WTC11 (cell line): ENCODE measurements around the gene RPS25. TPM values are rescaled to one million over a fixed set of nuclear protein-coding genes. Genes with fewer than 3 reads are reported as not detected.

ENCODE experiments used
- ATAC-seq: fragments of 200-7000 bp; cut with Tn5 transposase; 2 replicates; pipeline ENCODE4 v1.10.0; 2021; ENCODE audit warnings: mild to moderate bottlenecking, moderate library complexity
- CTCF ChIA-PET: fragments of 300-600 bp; sonication (Branson Sonifier 250); formaldehyde crosslinking; loops from one replicate; lab custom pipeline; 2021; ENCODE audit warnings: antibody characterized with exemption; lab: Charles Lee
- POLR2A ChIA-PET: fragments of 350-600 bp; sonication (Branson Sonifier 250); formaldehyde crosslinking; loops from one replicate; lab custom pipeline; 2021; ENCODE audit warnings: antibody characterized with exemption; lab: Charles Lee
- DNase-seq: peaks from one replicate; pipeline ENCODE4 v3.0.0; 2021; ENCODE audit warnings: low spot score
- H3K27ac Mint-ChIP-seq: 2 replicates; pipeline ENCODE4 v1.8.0; 2021; ENCODE audit warnings: mixed read lengths
- H3K27me3 Mint-ChIP-seq: 2 replicates; pipeline ENCODE4 v1.8.0; 2021; ENCODE audit warnings: low read depth, mild to moderate bottlenecking, moderate library complexity, mixed read lengths
- H3K36me3 Mint-ChIP-seq: 2 replicates; pipeline ENCODE4 v1.8.0; 2021; ENCODE audit warnings: mixed read lengths
- H3K4me1 Mint-ChIP-seq: 2 replicates; pipeline ENCODE4 v1.8.0; 2022; ENCODE audit warnings: mixed read lengths
- H3K4me3 Mint-ChIP-seq: 2 replicates; pipeline ENCODE4 v1.8.0; 2021; ENCODE audit warnings: mild to moderate bottlenecking, moderate library complexity, mixed read lengths
- H3K9me3 Mint-ChIP-seq: 2 replicates; pipeline ENCODE4 v1.8.0; 2021; ENCODE audit warnings: mixed read lengths
- CREB1 ChIP-seq: sonication (generic); formaldehyde crosslinking; IDR thresholded peaks from 2 replicates; pipeline ENCODE4 v1.8.0; 2023; ENCODE audit warnings: mild to moderate bottlenecking, missing genetic modification reagents
- CREM ChIP-seq: sonication (generic); formaldehyde crosslinking; IDR thresholded peaks from 2 replicates; pipeline ENCODE4 v1.8.1; 2022; ENCODE audit warnings: mild to moderate bottlenecking, missing genetic modification reagents, moderate library complexity
- FOXK1 ChIP-seq: sonication (generic); formaldehyde crosslinking; IDR thresholded peaks from 2 replicates; pipeline ENCODE4 v1.8.0; 2022; ENCODE audit warnings: mild to moderate bottlenecking, moderate library complexity, missing genetic modification reagents
- GABPB1 ChIP-seq: sonication (generic); formaldehyde crosslinking; IDR thresholded peaks from 2 replicates; pipeline ENCODE4 v1.8.1; 2023; ENCODE audit warnings: mild to moderate bottlenecking, missing genetic modification reagents
- KAT7 ChIP-seq: sonication (generic); formaldehyde crosslinking; IDR thresholded peaks from 2 replicates; pipeline ENCODE4 v1.8.1; 2023; ENCODE audit warnings: missing genetic modification reagents, mild to moderate bottlenecking, borderline replicate concordance
- MXD4 ChIP-seq: fragments of 250-450 bp; sonication (Bioruptor Pico); IDR thresholded peaks from 2 replicates; pipeline ENCODE4 v1.8.0; 2021; ENCODE audit warnings: mild to moderate bottlenecking, moderate library complexity, borderline replicate concordance
- RELA ChIP-seq: sonication (generic); formaldehyde crosslinking; IDR thresholded peaks from 2 replicates; pipeline ENCODE4 v1.8.1; 2022; ENCODE audit warnings: missing genetic modification reagents, mild to moderate bottlenecking, borderline replicate concordance
- TCF7 ChIP-seq: sonication (generic); formaldehyde crosslinking; IDR thresholded peaks from 2 replicates; pipeline ENCODE4 v1.8.0; 2022; ENCODE audit warnings: mild to moderate bottlenecking, low read depth, missing genetic modification reagents, moderate library complexity
- ZNF671 ChIP-seq: fragments of 250-450 bp; sonication (Bioruptor Pico); IDR thresholded peaks from 2 replicates; pipeline ENCODE4 v1.8.0; 2021; ENCODE audit warnings: mild to moderate bottlenecking
- total RNA-seq: library from RNA; stranded (reverse); gene quantifications from 3 replicates; pipeline ENCODE4 v1.2.3, GENCODE V29; 2021
- TF ChIP-seq, protein P1 (sequence below): sonication (generic); formaldehyde crosslinking; IDR thresholded peaks from 2 replicates; pipeline ENCODE4 v1.8.0; 2022; ENCODE audit warnings: mild to moderate bottlenecking, missing genetic modification reagents
- TF ChIP-seq, protein P2 (sequence below): fragments of 200-600 bp; IDR thresholded peaks from 2 replicates; pipeline ENCODE4 v1.8.0; 2022; ENCODE audit warnings: antibody characterized with exemption
- TF ChIP-seq, protein P3 (sequence below): sonication (generic); formaldehyde crosslinking; IDR thresholded peaks from 2 replicates; pipeline ENCODE4 v1.8.0; 2022; ENCODE audit warnings: mild to moderate bottlenecking, missing genetic modification reagents
- TF ChIP-seq, protein P4 (sequence below): fragments of 250-450 bp; sonication (Bioruptor Pico); IDR thresholded peaks from 2 replicates; pipeline ENCODE4 v1.9.0; 2021; ENCODE audit warnings: mild to moderate bottlenecking
- TF ChIP-seq, protein P5 (sequence below): sonication (generic); formaldehyde crosslinking; IDR thresholded peaks from 2 replicates; pipeline ENCODE4 v1.8.1; 2022; ENCODE audit warnings: low read depth, mild to moderate bottlenecking, moderate library complexity, missing genetic modification reagents, borderline replicate concordance
- TF ChIP-seq, protein P6 (sequence below): sonication (generic); formaldehyde crosslinking; IDR thresholded peaks from 2 replicates; pipeline ENCODE4 v1.8.1; 2022; ENCODE audit warnings: mild to moderate bottlenecking, missing genetic modification reagents, moderate library complexity, borderline replicate concordance
- TF ChIP-seq, protein P7 (sequence below): sonication (generic); formaldehyde crosslinking; IDR thresholded peaks from 2 replicates; pipeline ENCODE4 v1.8.0; 2022; ENCODE audit warnings: missing genetic modification reagents
- TF ChIP-seq, protein P8 (sequence below): fragments of 250-450 bp; sonication (Bioruptor Pico); IDR thresholded peaks from 2 replicates; pipeline ENCODE4 v1.9.0; 2021; ENCODE audit warnings: mild to moderate bottlenecking, borderline replicate concordance
- TF ChIP-seq, protein P9 (sequence below): sonication (generic); formaldehyde crosslinking; IDR thresholded peaks from 2 replicates; pipeline ENCODE4 v1.8.1; 2023; ENCODE audit warnings: mild to moderate bottlenecking, missing genetic modification reagents

Gene RPS25
- total RNA-seq, 1 experiment from 2014 or later, result 1,349 TPM

DNA sequence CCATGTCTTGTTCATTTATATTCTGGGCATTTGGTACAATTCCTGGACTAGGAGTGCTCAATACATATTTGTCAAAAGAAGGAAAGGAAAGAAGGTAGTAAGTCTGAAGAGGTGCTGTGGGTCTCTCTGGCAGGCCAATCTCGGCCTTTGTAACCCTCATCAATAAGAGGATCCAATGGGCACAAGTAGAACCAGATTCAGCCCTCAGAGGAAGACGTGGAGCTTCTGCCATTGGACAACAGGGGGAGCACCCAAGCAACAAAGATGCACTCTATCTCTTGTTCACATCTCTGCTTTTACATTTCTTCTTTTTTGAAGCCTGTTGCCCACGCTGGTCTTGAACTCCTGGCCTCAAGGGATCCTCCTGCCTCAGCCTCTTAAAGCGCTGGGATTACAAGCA is 47.2 kb upstream of the RPS25 start:
- peaks cover 10% of the 10 kb centered on the region for H3K4me1 Mint-ChIP-seq
- no peak for TF ChIP-seq RELA
- TF ChIP-seq, protein P1, sequence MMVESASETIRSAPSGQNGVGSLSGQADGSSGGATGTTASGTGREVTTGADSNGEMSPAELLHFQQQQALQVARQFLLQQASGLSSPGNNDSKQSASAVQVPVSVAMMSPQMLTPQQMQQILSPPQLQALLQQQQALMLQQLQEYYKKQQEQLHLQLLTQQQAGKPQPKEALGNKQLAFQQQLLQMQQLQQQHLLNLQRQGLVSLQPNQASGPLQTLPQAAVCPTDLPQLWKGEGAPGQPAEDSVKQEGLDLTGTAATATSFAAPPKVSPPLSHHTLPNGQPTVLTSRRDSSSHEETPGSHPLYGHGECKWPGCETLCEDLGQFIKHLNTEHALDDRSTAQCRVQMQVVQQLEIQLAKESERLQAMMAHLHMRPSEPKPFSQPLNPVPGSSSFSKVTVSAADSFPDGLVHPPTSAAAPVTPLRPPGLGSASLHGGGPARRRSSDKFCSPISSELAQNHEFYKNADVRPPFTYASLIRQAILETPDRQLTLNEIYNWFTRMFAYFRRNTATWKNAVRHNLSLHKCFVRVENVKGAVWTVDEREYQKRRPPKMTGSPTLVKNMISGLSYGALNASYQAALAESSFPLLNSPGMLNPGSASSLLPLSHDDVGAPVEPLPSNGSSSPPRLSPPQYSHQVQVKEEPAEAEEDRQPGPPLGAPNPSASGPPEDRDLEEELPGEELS, result no peak
- TF ChIP-seq ZNF671, result no peak
- TF ChIP-seq FOXK1 (CRISPR knock-in tag), result no peak
- TF ChIP-seq MXD4 (CRISPR knock-in tag), result no peak
- no peak for TF ChIP-seq GABPB1 (CRISPR knock-in tag)
- TF ChIP-seq, protein P2, sequence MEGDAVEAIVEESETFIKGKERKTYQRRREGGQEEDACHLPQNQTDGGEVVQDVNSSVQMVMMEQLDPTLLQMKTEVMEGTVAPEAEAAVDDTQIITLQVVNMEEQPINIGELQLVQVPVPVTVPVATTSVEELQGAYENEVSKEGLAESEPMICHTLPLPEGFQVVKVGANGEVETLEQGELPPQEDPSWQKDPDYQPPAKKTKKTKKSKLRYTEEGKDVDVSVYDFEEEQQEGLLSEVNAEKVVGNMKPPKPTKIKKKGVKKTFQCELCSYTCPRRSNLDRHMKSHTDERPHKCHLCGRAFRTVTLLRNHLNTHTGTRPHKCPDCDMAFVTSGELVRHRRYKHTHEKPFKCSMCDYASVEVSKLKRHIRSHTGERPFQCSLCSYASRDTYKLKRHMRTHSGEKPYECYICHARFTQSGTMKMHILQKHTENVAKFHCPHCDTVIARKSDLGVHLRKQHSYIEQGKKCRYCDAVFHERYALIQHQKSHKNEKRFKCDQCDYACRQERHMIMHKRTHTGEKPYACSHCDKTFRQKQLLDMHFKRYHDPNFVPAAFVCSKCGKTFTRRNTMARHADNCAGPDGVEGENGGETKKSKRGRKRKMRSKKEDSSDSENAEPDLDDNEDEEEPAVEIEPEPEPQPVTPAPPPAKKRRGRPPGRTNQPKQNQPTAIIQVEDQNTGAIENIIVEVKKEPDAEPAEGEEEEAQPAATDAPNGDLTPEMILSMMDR, result 0 out of 2 replicates have a peak, but pooled peaks have one; percentile 20
- no peak for TF ChIP-seq CREB1 (CRISPR knock-in tag)
- no peak overlapping the region for H3K27ac Mint-ChIP-seq
- no peaks in the 10 kb centered on the region for H3K27me3 Mint-ChIP-seq
- ChIA-PET CTCF (interaction anchor here (0.6 to 1.0 kb wide), 7 partner anchors 9 to 273 kb away, joined by 3 to 6 read pairs (median 5); partner anchors contain the start of genes HMBS, HYOU1 and TRAPPC4), POLR2A (no interaction called here)
- no peaks in the 10 kb centered on the region for H3K9me3 Mint-ChIP-seq
- DNase-seq (peak; percentile 32), ATAC-seq (peak; percentile 66)
- H3K4me3 Mint-ChIP-seq, result no peak overlapping the region
- H3K36me3 Mint-ChIP-seq, result peaks cover 7% of the 10 kb centered on the region

DNA sequence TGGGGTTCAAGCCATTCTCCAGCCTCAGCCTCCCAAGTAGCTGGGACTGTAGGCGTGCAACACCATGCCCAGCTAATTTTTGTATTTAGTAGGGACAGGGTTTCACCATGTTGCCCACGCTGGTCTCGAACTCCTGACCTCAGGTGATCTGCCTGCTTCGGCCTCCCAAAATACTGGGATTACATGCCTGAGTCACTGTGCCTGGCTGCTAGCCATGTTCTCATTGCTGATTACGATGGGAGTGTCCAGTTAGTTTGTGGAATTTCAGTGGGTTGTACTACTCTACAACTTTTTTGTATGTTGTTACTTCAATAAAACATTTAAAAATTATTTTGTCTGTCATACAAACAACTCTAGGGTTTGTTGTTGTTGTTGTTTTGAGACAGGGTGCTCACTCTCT is 44.6 kb upstream of the RPS25 start:
- ChIA-PET POLR2A (no interaction called here), CTCF (no interaction called here)
- Mint-ChIP-seq H3K27me3 (no peaks in the 10 kb centered on the region), H3K4me3 (no peak overlapping the region), H3K27ac (no peak overlapping the region), H3K4me1 (peaks cover 11% of the 10 kb centered on the region), H3K36me3 (peaks cover 3% of the 10 kb centered on the region; the same call in 1 of the 2 replicates), H3K9me3 (no peaks in the 10 kb centered on the region)
- no peak for ATAC-seq
- DNase-seq, result no peak
- TF ChIP-seq, protein P3, sequence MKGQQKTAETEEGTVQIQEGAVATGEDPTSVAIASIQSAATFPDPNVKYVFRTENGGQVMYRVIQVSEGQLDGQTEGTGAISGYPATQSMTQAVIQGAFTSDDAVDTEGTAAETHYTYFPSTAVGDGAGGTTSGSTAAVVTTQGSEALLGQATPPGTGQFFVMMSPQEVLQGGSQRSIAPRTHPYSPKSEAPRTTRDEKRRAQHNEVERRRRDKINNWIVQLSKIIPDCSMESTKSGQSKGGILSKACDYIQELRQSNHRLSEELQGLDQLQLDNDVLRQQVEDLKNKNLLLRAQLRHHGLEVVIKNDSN, result no peak
- TF ChIP-seq, protein P4, sequence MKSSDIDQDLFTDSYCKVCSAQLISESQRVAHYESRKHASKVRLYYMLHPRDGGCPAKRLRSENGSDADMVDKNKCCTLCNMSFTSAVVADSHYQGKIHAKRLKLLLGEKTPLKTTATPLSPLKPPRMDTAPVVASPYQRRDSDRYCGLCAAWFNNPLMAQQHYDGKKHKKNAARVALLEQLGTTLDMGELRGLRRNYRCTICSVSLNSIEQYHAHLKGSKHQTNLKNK, result no peak
- TF ChIP-seq GABPB1 (CRISPR knock-in tag) (no peak), TCF7 (CRISPR knock-in tag) (no peak), KAT7 (no peak), CREM (CRISPR knock-in tag) (no peak)
- TF ChIP-seq, protein P5, sequence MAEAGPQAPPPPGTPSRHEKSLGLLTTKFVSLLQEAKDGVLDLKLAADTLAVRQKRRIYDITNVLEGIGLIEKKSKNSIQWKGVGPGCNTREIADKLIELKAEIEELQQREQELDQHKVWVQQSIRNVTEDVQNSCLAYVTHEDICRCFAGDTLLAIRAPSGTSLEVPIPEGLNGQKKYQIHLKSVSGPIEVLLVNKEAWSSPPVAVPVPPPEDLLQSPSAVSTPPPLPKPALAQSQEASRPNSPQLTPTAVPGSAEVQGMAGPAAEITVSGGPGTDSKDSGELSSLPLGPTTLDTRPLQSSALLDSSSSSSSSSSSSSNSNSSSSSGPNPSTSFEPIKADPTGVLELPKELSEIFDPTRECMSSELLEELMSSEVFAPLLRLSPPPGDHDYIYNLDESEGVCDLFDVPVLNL (CRISPR knock-in tag), result no peak
- TF ChIP-seq, protein P6, sequence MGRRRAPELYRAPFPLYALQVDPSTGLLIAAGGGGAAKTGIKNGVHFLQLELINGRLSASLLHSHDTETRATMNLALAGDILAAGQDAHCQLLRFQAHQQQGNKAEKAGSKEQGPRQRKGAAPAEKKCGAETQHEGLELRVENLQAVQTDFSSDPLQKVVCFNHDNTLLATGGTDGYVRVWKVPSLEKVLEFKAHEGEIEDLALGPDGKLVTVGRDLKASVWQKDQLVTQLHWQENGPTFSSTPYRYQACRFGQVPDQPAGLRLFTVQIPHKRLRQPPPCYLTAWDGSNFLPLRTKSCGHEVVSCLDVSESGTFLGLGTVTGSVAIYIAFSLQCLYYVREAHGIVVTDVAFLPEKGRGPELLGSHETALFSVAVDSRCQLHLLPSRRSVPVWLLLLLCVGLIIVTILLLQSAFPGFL (CRISPR knock-in tag), result no peak
- TF ChIP-seq, protein P7, sequence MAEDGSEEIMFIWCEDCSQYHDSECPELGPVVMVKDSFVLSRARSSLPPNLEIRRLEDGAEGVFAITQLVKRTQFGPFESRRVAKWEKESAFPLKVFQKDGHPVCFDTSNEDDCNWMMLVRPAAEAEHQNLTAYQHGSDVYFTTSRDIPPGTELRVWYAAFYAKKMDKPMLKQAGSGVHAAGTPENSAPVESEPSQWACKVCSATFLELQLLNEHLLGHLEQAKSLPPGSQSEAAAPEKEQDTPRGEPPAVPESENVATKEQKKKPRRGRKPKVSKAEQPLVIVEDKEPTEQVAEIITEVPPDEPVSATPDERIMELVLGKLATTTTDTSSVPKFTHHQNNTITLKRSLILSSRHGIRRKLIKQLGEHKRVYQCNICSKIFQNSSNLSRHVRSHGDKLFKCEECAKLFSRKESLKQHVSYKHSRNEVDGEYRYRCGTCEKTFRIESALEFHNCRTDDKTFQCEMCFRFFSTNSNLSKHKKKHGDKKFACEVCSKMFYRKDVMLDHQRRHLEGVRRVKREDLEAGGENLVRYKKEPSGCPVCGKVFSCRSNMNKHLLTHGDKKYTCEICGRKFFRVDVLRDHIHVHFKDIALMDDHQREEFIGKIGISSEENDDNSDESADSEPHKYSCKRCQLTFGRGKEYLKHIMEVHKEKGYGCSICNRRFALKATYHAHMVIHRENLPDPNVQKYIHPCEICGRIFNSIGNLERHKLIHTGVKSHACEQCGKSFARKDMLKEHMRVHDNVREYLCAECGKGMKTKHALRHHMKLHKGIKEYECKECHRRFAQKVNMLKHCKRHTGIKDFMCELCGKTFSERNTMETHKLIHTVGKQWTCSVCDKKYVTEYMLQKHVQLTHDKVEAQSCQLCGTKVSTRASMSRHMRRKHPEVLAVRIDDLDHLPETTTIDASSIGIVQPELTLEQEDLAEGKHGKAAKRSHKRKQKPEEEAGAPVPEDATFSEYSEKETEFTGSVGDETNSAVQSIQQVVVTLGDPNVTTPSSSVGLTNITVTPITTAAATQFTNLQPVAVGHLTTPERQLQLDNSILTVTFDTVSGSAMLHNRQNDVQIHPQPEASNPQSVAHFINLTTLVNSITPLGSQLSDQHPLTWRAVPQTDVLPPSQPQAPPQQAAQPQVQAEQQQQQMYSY, result no peak
- TF ChIP-seq, protein P8, sequence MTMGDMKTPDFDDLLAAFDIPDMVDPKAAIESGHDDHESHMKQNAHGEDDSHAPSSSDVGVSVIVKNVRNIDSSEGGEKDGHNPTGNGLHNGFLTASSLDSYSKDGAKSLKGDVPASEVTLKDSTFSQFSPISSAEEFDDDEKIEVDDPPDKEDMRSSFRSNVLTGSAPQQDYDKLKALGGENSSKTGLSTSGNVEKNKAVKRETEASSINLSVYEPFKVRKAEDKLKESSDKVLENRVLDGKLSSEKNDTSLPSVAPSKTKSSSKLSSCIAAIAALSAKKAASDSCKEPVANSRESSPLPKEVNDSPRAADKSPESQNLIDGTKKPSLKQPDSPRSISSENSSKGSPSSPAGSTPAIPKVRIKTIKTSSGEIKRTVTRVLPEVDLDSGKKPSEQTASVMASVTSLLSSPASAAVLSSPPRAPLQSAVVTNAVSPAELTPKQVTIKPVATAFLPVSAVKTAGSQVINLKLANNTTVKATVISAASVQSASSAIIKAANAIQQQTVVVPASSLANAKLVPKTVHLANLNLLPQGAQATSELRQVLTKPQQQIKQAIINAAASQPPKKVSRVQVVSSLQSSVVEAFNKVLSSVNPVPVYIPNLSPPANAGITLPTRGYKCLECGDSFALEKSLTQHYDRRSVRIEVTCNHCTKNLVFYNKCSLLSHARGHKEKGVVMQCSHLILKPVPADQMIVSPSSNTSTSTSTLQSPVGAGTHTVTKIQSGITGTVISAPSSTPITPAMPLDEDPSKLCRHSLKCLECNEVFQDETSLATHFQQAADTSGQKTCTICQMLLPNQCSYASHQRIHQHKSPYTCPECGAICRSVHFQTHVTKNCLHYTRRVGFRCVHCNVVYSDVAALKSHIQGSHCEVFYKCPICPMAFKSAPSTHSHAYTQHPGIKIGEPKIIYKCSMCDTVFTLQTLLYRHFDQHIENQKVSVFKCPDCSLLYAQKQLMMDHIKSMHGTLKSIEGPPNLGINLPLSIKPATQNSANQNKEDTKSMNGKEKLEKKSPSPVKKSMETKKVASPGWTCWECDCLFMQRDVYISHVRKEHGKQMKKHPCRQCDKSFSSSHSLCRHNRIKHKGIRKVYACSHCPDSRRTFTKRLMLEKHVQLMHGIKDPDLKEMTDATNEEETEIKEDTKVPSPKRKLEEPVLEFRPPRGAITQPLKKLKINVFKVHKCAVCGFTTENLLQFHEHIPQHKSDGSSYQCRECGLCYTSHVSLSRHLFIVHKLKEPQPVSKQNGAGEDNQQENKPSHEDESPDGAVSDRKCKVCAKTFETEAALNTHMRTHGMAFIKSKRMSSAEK (CRISPR knock-in tag), result no peak
- TF ChIP-seq, protein P9, sequence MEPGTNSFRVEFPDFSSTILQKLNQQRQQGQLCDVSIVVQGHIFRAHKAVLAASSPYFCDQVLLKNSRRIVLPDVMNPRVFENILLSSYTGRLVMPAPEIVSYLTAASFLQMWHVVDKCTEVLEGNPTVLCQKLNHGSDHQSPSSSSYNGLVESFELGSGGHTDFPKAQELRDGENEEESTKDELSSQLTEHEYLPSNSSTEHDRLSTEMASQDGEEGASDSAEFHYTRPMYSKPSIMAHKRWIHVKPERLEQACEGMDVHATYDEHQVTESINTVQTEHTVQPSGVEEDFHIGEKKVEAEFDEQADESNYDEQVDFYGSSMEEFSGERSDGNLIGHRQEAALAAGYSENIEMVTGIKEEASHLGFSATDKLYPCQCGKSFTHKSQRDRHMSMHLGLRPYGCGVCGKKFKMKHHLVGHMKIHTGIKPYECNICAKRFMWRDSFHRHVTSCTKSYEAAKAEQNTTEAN (CRISPR knock-in tag), result no peak
